ENCODE measurements around the gene VIL1. TPM values are rescaled to one million over a fixed set of nuclear protein-coding genes. Genes with fewer than 3 reads are reported as not detected.

Gene VIL1
- under 1 TPM in 3 of 6 donors, not detected in 3; 0.29 to 0.76 (median 0.40) TPM for total RNA-seq

DNA sequence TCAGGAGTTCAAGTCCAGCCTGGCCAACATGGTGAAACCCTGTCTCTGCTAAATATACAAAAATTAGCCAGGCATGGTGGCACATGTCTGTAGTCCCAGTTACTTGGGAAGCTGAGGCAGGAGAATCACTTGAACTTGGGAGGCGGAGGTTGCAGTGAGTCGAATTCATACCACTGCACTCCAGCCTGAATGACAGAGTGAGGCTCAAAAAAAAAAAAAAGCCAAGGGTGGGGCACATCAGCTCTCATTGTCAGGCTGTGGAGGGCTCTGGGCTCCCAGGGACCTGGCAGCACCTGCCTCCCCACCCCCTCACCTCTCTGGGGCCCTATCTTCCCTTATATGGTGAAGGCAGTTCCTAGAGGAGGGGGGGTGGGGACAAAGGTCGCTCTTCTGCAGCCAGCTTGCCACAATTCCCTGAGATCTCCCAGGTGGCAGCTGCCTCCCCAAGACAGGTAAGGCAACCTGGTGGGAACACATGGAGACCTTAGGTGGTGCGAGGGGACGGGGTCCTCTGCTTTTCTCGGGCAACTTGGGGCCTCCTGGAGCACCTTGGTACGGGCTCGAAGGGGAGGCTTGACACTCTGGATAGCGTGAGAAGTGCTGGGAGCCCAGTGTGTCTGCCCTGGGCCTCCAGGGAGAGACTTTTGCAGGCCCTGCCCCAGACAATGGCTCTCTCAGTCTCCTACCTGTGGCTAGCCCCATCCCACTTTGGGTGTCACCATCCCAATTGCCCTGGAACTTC lies at the start of gene VIL1:
Gene VIL1 (plus strand): TSS at position 407 of the 742 bp plus-strand sequence. CDS start 4,656 bp downstream, outside the sequence.
- Histone ChIP-seq H3K36me3 (no peaks in the 10 kb centered on the region), H3K4me3 (peak within 1 kb of the TSS in 1 of 4 donors; percentile 1), H3K27ac (no peak within 1 kb of the TSS), H3K9me3 (no peaks in the 10 kb centered on the region), H3K4me1 (no peaks in the 10 kb centered on the region), H3K27me3 (no peaks in the 10 kb centered on the region)
- DNase-seq (no peak), ATAC-seq (ENCODE audit: low FRiP score in 2 of 2) (peak in 1 of 2 donors; percentile 26)
- WGBS, 2 donors: 82 to 94% methylated on average over 8 to 9 of the region's 9 CpGs
- TF ChIP-seq, protein P1, sequence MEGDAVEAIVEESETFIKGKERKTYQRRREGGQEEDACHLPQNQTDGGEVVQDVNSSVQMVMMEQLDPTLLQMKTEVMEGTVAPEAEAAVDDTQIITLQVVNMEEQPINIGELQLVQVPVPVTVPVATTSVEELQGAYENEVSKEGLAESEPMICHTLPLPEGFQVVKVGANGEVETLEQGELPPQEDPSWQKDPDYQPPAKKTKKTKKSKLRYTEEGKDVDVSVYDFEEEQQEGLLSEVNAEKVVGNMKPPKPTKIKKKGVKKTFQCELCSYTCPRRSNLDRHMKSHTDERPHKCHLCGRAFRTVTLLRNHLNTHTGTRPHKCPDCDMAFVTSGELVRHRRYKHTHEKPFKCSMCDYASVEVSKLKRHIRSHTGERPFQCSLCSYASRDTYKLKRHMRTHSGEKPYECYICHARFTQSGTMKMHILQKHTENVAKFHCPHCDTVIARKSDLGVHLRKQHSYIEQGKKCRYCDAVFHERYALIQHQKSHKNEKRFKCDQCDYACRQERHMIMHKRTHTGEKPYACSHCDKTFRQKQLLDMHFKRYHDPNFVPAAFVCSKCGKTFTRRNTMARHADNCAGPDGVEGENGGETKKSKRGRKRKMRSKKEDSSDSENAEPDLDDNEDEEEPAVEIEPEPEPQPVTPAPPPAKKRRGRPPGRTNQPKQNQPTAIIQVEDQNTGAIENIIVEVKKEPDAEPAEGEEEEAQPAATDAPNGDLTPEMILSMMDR (IDR thresholded peaks at IDR 0.05): no peak
- TF ChIP-seq POLR2A (IDR thresholded peaks at IDR 0.05): no peak
- TF ChIP-seq EP300 (IDR thresholded peaks at IDR 0.05): no peak
- TF ChIP-seq POLR2AphosphoS5 (IDR thresholded peaks at IDR 0.05): no peak

DNA sequence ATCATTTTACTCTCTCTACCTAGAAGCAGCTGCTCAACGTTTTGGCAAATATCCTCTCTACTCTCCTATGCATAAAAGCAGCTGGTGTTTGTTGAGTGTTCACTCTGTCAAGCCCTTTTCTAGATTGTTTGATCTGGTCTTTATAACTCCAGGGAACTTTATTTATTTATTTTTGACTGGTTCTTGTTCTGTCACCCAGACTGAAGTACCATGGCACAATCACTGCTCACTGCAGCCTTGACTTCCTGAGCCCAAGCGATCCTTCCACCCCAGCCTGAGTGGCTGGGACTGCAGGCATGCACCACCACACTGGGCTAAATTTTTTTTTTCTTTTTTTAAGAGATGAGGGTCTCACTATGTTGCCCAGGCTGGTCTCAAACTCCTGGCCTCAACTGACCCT lies 49.6 kb upstream of the VIL1 start:
- TF ChIP-seq POLR2A (IDR thresholded peaks at IDR 0.05): no peak
- TF ChIP-seq, protein P1 (IDR thresholded peaks at IDR 0.05): peak in 1 of 6 experiments; percentile 27
- H3K4me3 ChIP-seq: peak overlapping the region in 2 of 4 donors; percentile 54
- H3K27ac ChIP-seq: peak overlapping the region; percentile 90 to 97 (median 94)
- H3K36me3 ChIP-seq: no peaks in the 10 kb centered on the region
- H3K27me3 ChIP-seq: no peaks in the 10 kb centered on the region
- 21 to 29% methylated on average over 2 of the region's 2 CpGs for WGBS, 2 donors
- DNase-seq (peak in 1 of 2 donors; percentile 68), ATAC-seq (ENCODE audit: low FRiP score in 2 of 2) (peak; percentile 24 to 47)
- peaks cover 0 to 4% (median 0%) of the 10 kb centered on the region in 4 donors for H3K9me3 ChIP-seq
- H3K4me1 ChIP-seq: peaks cover 23 to 46% (median 34%) of the 10 kb centered on the region in 4 donors

DNA sequence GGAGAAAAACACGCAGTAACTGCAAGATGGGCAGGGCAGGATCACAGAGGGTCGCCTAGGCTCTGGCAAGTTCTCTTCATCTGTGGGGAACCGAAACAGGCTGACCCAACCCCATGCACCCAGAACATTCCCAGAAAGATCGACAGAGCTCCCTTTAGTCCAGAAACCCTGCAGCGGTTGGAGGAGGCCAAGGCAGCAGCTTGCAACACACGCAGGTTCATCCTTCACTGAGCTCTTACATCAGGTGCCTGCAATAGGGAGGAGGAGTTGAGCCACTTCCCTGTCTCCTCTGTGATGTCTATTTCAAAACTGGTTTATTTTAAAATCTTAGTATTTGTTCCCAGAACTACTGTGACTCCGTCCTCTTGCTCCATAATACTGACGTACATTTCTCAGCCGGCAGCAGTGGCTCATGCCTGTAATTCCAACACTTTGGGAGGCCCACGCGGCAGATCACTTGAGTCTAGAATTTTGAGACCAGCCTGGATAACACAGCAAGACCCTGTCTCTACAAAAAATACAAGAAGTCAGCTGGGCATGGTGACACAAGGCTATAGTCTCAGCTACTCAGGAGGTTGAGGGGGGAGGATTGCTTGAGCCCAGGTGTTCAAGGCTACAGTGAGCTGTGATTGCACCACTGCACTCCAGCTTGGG lies 48.4 kb upstream of the VIL1 start:
- peak in 1 of 2 donors; percentile 90 for DNase-seq
- TF ChIP-seq, protein P1 (IDR thresholded peaks at IDR 0.05): no peak
- peak in 2 of 4 donors; percentile 51 to 75 for TF ChIP-seq POLR2A (IDR thresholded peaks at IDR 0.05)
- TF ChIP-seq EP300 (IDR thresholded peaks at IDR 0.05): peak; percentile 81 to 94 (median 85)
- peak; percentile 89 to 97 for TF ChIP-seq POLR2AphosphoS5 (IDR thresholded peaks at IDR 0.05)
- peak overlapping the region; percentile 90 to 97 (median 94) for H3K27ac ChIP-seq
- 36 to 61% methylated on average over 8 to 11 of the region's 11 CpGs for WGBS, 2 donors
- peaks cover 23 to 46% (median 34%) of the 10 kb centered on the region in 4 donors for H3K4me1 ChIP-seq
- no peaks in the 10 kb centered on the region for H3K36me3 ChIP-seq
- H3K27me3 ChIP-seq: no peaks in the 10 kb centered on the region
- ATAC-seq (ENCODE audit: low FRiP score in 2 of 2): peak; percentile 60 to 70
- H3K4me3 ChIP-seq: no peak overlapping the region
- H3K9me3 ChIP-seq: peaks cover 0 to 4% (median 0%) of the 10 kb centered on the region in 4 donors

DNA sequence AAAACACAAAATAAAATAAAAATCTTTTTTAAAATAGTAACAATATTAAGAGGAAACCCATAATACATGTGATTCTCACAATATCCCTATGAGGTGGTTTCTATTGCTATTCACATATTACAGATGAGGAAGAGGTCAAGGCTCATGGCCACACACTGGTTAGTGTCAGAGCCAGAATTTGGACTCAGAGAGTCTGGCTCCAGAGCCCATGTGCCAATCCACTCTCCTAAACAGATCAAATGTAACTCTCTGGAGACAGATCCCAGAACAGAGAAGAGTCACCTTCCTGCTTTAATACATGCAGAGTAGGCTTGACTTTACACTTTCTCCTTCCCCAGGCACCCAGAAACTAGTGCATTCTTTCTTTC lies 47.0 kb upstream of the VIL1 start:
- Histone ChIP-seq H3K27ac (peak overlapping the region; percentile 88 to 97 (median 93)), H3K36me3 (no peaks in the 10 kb centered on the region), H3K27me3 (no peaks in the 10 kb centered on the region), H3K9me3 (no peaks in the 10 kb centered on the region), H3K4me1 (peaks cover 23 to 42% (median 34%) of the 10 kb centered on the region in 4 donors), H3K4me3 (no peak overlapping the region)
- DNase-seq (no peak), ATAC-seq (ENCODE audit: low FRiP score in 2 of 2) (no peak)
- TF ChIP-seq, protein P1 (IDR thresholded peaks at IDR 0.05): no peak
- no peak for TF ChIP-seq POLR2AphosphoS5 (IDR thresholded peaks at IDR 0.05)
